ENCODE data around the gene POLR2A.
"Not testable (repeated sequence)": the region's sequence is repeated elsewhere in the genome, so short reads cannot be mapped to it uniquely, and the experiment has no call there.

POLR2A gene

GRCh38 chr17:7479213-7480088, 4.7 kb upstream of the POLR2A start, which contains the start of gene ZBTB4:
TSS of gene ZBTB4 (minus strand) at chr17:7479631. CDS start at chr17:7466801, 12,830 bp downstream.
- peak; percentile 16 to 66 (median 52) for DNase-seq

GRCh38 chr17:7480089-7480384, 4.1 kb upstream of the POLR2A start:
- DNase-seq: no peak

DNA sequence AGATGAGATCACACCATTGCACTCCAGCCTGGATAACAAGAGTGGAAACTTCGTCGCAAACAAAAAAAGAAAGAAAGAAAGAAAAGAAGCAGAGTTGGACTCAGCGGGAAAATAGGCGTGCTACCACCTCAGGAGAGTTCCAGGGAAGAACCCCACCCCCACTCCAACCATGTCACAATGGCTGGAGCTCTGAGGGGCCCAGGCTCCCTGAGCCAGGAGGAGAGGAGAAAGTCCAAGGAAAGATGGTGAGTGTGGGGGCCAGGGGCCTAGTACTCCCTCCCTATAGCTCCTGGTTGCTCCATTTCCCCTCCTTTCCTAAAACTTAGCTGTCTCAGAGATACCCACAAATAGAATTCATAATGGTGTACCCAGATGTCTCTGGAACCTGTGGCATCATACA, 2.9 kb upstream of the POLR2A start, which contains the start of gene SLC35G6:
Gene SLC35G6, plus strand, starts transcription at position 172 of the 400 bp plus-strand sequence. Its CDS starts 71 bp downstream, at position 243.
- DNase-seq: not testable (repeated sequence)

GRCh38 chr17:7481842-7482741, 2.1 kb upstream of the POLR2A start:
- not testable (repeated sequence) for DNase-seq

DNA sequence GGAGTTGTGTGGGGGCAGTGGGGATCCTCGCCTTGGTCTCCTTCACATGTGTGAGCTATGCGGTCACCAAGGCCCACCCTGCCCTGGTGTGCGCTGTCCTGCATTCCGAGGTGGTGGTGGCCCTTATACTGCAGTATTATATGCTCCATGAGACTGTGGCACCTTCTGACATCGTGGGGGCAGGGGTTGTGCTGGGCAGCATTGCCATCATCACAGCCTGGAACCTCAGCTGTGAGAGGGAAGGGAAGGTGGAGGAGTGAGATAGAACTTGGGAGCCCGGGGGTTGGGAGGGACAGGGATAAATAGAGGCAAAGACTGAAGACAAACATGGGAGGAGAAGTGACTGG, 1.5 kb upstream of the POLR2A start:
- not testable (repeated sequence) for DNase-seq

DNA sequence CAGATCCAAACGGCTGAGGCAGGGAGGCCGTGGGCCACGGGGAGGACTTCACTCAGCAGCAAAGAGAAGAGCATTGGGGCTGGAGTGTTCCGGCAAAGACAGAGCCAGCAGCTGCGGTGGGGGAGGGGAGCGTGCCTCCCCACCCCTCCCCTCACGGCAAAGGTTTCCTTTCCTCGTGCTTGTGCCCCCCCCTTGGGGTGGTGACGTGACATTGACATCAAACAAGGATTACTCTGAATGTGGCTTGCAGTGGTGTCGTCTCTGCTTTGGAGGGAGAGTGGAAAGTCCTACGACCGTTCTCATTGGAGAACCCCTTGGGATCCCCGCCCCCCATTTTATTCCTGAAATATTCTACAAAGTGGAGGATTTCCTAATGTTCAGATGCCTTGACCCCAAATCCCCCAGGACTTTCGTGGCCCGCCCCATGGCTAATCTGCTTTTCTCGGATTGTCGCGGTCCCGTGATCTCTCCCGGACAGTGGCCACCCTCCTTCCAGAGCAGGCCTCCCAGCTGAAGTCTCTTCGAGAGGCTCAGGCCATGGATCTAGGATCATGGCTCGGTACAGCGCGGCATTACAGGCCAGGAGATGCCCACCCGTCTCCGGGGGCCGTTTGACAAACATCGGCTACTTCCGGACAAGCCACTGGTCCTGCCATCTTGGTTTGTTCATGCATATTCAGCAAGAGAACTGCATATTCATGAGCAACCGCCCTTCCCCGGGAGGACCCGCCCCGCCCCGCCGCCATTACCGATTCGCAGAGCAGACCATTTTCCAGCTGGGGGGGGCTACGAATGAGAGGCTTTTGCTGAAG, 705 bp upstream of the POLR2A start:
- peak; percentile 86 to 94 (median 92) for DNase-seq

GRCh38 chr17:7484919-7485377, 782 bp downstream of the POLR2A start:
- no peak for DNase-seq

DNA sequence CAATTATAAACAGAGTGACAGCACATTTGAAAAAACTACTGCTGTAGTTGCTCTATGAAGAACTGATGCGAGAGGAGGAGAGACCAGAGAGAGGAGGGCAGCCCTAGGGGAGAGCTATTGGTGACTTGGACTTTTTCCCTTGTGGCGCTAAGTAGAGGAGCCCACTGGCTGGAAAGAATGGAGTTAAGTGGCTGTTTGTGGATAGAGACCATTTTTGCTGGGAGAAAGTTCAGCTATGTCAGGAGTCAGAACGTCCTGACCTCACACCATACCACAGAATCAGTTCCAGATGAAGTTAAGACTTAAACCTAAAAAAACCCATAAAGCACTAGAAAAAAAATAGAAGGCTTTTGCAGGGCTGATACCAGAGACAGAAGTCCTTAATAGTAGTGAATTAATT, 2.0 kb downstream of the POLR2A start:
- DNase-seq: no peak

- DNase-seq: no peak
Measured at GRCh38 chr17:7490144-7490543, 6.0 kb downstream of the POLR2A start.

- no peak for DNase-seq
Measured at GRCh38 chr17:7491583-7491982, 7.4 kb downstream of the POLR2A start.

DNA sequence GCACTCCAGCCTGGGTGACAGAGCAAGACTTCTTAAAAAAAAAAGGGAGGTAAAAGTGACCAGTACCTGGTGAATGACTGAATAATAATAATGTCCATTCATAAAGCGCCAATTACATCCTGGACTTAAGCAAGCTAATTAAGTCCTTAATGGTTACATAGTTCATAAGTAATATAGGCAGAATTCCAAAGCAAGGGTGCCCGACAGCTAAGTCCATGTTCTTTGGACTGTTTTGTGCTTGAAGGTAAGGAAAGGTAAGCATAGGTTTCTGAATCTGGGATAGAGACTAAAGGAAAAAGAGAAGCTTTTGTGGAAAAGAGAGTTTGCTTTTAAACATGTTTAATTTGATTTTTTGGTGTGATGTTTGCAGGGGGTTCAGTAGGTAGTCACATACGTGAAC, 9.8 kb downstream of the POLR2A start:
- no peak for DNase-seq

- no peak for DNase-seq
Measured at GRCh38 chr17:7495906-7496434, 11.8 kb downstream of the POLR2A start.

- DNase-seq: no peak
Measured at GRCh38 chr17:7496470-7497183, 12.5 kb downstream of the POLR2A start.

- no peak for DNase-seq
Measured at GRCh38 chr17:7497228-7497627, 13.1 kb downstream of the POLR2A start.

DNA sequence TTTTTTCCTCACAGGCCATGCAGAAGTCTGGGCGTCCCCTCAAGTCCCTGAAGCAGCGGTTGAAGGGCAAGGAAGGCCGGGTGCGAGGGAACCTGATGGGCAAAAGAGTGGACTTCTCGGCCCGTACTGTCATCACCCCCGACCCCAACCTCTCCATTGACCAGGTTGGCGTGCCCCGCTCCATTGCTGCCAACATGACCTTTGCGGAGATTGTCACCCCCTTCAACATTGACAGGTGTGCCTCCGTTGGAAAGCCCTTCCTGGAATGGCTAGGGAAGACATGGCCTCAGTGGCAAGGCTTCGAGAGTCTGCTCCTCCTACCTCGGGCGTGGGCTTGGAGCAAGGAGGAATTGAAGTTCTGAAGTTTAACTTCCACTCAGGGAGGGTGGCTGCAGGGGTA, 13.5 kb downstream of the POLR2A start:
- DNase-seq: no peak

DNA sequence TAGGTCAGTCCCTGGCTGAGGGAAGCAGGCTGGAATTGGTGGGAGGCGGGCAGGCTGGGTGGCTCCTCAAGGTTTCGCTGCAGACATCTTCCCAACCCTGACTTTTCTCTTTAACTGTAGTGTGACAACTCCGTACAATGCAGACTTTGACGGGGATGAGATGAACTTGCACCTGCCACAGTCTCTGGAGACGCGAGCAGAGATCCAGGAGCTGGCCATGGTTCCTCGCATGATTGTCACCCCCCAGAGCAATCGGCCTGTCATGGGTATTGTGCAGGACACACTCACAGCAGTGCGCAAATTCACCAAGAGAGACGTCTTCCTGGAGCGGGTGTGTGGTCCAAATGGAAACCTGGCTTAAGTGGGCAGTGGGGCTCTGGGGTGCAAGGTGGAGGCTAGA, 15.0 kb downstream of the POLR2A start:
- DNase-seq: no peak

- no peak for DNase-seq
Measured at GRCh38 chr17:7501729-7502128, 17.6 kb downstream of the POLR2A start.

DNA sequence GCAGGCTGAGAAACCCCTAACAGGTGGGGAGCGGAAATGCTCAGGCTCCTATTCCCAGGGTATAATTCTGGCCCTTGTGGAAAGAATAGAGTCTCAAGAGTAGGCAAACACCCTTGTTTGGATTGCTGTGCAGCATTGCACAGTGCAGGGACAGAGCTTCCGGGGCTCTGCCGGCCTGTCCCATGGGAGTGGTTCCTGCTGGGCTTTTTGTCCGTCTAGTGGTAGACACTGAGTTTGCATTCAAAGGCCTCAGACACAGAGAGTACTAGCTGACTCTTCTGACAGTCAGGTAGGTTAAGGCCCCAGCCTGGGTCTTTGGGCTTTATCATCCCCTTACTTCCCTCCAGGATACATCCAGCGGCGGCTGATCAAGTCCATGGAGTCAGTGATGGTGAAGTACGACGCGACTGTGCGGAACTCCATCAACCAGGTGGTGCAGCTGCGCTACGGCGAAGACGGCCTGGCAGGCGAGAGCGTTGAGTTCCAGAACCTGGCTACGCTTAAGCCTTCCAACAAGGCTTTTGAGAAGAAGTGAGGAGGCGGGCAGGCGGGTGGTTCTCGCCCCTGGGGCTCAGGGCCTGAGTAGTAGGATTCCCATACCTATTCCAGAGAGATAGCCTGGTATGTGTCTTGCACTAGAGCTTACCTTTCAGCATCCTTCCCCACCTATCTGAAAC, 18.1 kb downstream of the POLR2A start:
- DNase-seq: no peak

DNA sequence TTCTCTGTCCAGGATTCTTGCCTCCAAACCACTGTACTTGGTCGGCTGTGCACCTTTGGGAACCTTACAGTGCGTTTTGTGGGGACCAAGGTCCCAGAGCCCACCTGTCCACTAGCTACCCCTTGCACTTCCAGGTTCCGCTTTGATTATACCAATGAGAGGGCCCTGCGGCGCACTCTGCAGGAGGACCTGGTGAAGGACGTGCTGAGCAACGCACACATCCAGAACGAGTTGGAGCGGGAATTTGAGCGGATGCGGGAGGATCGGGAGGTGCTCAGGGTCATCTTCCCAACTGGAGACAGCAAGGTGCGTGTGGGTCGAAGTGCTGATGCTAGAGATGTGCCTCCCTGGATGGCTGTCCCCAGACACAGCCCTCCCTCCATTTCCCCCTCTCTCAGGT, 18.8 kb downstream of the POLR2A start:
- no peak for DNase-seq

DNA sequence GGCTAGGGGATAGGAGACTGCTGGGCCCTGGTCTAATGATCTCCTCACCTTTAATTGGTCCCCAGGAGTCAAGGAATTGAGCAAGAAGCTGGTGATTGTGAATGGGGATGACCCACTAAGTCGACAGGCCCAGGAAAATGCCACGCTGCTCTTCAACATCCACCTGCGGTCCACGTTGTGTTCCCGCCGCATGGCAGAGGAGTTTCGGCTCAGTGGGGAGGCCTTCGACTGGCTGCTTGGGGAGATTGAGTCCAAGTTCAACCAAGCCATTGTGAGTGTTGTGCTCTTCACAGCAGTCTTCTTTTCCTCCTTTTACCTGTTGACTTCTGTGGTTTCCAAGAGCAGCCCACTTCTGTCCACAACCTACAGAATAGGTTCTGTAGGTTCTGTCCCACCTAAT, 19.4 kb downstream of the POLR2A start:
- no peak for DNase-seq

GRCh38 chr17:7508145-7508544, 24.0 kb downstream of the POLR2A start:
- DNase-seq: no peak
